ENCODE measurements around the gene C2CD3.

DNA sequence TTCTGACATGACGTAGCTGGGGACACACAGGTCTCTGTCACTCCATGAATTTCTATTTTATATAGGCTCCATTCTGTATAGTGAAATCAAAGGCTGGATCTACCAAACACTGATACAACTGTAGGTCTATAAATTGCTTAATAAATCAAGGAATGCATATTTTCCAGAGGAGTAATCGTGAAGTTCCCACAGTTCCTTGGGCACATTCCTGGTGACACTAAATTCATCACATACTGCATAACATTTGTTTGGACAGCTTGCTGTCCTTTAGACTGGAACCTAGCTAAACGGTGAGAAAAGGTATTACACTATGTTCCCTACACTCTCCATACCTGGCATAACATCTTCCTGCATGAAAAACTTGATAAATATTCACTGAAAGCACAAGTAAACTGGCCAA lies 120.3 kb downstream of the C2CD3 start:
- TF ChIP-seq, protein P1, sequence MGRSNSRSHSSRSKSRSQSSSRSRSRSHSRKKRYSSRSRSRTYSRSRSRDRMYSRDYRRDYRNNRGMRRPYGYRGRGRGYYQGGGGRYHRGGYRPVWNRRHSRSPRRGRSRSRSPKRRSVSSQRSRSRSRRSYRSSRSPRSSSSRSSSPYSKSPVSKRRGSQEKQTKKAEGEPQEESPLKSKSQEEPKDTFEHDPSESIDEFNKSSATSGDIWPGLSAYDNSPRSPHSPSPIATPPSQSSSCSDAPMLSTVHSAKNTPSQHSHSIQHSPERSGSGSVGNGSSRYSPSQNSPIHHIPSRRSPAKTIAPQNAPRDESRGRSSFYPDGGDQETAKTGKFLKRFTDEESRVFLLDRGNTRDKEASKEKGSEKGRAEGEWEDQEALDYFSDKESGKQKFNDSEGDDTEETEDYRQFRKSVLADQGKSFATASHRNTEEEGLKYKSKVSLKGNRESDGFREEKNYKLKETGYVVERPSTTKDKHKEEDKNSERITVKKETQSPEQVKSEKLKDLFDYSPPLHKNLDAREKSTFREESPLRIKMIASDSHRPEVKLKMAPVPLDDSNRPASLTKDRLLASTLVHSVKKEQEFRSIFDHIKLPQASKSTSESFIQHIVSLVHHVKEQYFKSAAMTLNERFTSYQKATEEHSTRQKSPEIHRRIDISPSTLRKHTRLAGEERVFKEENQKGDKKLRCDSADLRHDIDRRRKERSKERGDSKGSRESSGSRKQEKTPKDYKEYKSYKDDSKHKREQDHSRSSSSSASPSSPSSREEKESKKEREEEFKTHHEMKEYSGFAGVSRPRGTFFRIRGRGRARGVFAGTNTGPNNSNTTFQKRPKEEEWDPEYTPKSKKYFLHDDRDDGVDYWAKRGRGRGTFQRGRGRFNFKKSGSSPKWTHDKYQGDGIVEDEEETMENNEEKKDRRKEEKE (IDR thresholded peaks at IDR 0.05; ENCODE audit: borderline replicate concordance in 1 of 2, control insufficient read depth in 1 of 2, low read depth in 2 of 2, low read length in 1 of 2) = no peak
- TF ChIP-seq, protein P2, sequence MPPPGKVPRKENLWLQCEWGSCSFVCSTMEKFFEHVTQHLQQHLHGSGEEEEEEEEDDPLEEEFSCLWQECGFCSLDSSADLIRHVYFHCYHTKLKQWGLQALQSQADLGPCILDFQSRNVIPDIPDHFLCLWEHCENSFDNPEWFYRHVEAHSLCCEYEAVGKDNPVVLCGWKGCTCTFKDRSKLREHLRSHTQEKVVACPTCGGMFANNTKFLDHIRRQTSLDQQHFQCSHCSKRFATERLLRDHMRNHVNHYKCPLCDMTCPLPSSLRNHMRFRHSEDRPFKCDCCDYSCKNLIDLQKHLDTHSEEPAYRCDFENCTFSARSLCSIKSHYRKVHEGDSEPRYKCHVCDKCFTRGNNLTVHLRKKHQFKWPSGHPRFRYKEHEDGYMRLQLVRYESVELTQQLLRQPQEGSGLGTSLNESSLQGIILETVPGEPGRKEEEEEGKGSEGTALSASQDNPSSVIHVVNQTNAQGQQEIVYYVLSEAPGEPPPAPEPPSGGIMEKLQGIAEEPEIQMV (tag; conservative IDR thresholded peaks at IDR 0.05; ENCODE audit: low read depth) = no peak
- TF ChIP-seq MEF2D (tag; conservative IDR thresholded peaks at IDR 0.05; ENCODE audit: low read depth) = no peak
- no peak for TF ChIP-seq POLR2A (conservative IDR thresholded peaks at IDR 0.05)
- no peak for TF ChIP-seq ZKSCAN8 (CRISPR knock-in tag; IDR thresholded peaks at IDR 0.05)
- no peak for TF ChIP-seq TAF1 (IDR thresholded peaks at IDR 0.05; ENCODE audit: control insufficient read depth, extremely low read depth, insufficient read depth, low read length, severe bottlenecking)
- TF ChIP-seq ZNF274 (IDR thresholded peaks at IDR 0.05; ENCODE audit: borderline replicate concordance, low read depth, low read length) = no peak
- no peak for TF ChIP-seq ARID2 (IDR thresholded peaks at IDR 0.05)
- no peak for TF ChIP-seq BRF1 (IDR thresholded peaks at IDR 0.05; ENCODE audit: borderline replicate concordance, extremely low read depth, insufficient read length)
- no peak for TF ChIP-seq CEBPB (tag; IDR thresholded peaks at IDR 0.05)
- no peak for TF ChIP-seq KDM1A (IDR thresholded peaks at IDR 0.05)
- TF ChIP-seq MTA3 (IDR thresholded peaks at IDR 0.05; ENCODE audit: borderline replicate concordance) = no peak
- TF ChIP-seq ZNF384 (IDR thresholded peaks at IDR 0.05; ENCODE audit: low read depth, low read length) = no peak
